HepG2 (cell line): Measurements from ENCODE around the gene GRM4. TPM values are rescaled to one million over a fixed set of nuclear protein-coding genes. Genes with fewer than 3 reads are reported as not detected.

Source experiments
- ATAC-seq: fragments of 200-7000 bp; cut with Tn5 transposase; 3 replicates; pipeline ENCODE4 v1.9.1; 2020; ENCODE audit warnings: mild to moderate bottlenecking, moderate library complexity
- BruUV-seq: library from RNA; stranded (reverse); fragments of 400-500 nt; replicated peaks from 2 replicates; lab custom pipeline; 2021; lab: Mats Ljungman, UMichigan
- CTCF ChIA-PET: fragments of 300-600 bp; formaldehyde crosslinking; extraction: SDS; loops from one replicate; lab custom pipeline; 2021; ENCODE audit warnings: low total read pairs, inconsistent platforms, low intra/inter-chr PET ratio; lab: Yijun Ruan, JAX
- POLR2A ChIA-PET: fragments of 350-600 bp; sonication (Branson Sonifier 250); formaldehyde crosslinking; loops from one replicate; lab custom pipeline; 2020; ENCODE audit warnings: antibody characterized with exemption, inconsistent platforms; lab: Yijun Ruan, JAX
- DNase-seq: peaks from one replicate; pipeline ENCODE4 v3.0.0-alpha.2; 2015; ENCODE audit warnings: low spot score
- FAIRE-seq: peaks from 3 replicates; lab custom pipeline; 2011; peaks lifted over from hg19 to GRCh38; lab: Jason Lieb, UNC
- H2AFZ ChIP-seq: one replicate; pipeline ENCODE4 v1.6.1; 2011; ENCODE audit warnings: low read length, inconsistent platforms
- H3K27ac ChIP-seq: fragments of 300-600 bp; 3 replicates; pipeline ENCODE4 v1.8.0; 2011; ENCODE audit warnings: mixed run types, mild to moderate bottlenecking, mixed read lengths, low read length, inconsistent platforms; ENCODE audit not compliant: insufficient read depth; ENCODE audit errors: extremely low read length
- H3K27me3 ChIP-seq, 2 experiments: fragments of 200-600 bp in 1 of 2; 2 replicates in 1 of 2; 3 replicates in 1 of 2; pipeline versions ENCODE4 v1.6.0 to v1.8.0; 2011; ENCODE audit warnings: low read length in 2 of 2, mild to moderate bottlenecking in 2 of 2, moderate library complexity in 2 of 2, inconsistent platforms in 1 of 2; ENCODE audit not compliant: insufficient read depth in 2 of 2, control insufficient read depth in 1 of 2
- H3K36me3 ChIP-seq, 2 experiments: fragments of 200-600 bp in 1 of 2; replicated peaks in 1 of 2; 2 replicates in 1 of 2; 3 replicates in 1 of 2; pipeline versions ENCODE4 v1.5.1 to v1.8.0; 2011; ENCODE audit warnings: low read length in 2 of 2, inconsistent platforms in 1 of 2; ENCODE audit not compliant: insufficient read depth in 2 of 2, control insufficient read depth in 1 of 2
- H3K4me1 ChIP-seq: 2 replicates; pipeline ENCODE4 v1.5.1; 2012; ENCODE audit warnings: low read length, inconsistent platforms; ENCODE audit not compliant: insufficient read depth
- H3K4me2 ChIP-seq: 2 replicates; pipeline ENCODE4 v1.6.0; 2011; ENCODE audit warnings: low read depth, low read length, inconsistent platforms
- H3K4me3 ChIP-seq, 3 experiments: fragments of 200-600 bp in 1 of 3; sonication (generic), shearing (Covaris generic) in 1 of 3; replicated peaks in 1 of 3; 2 replicates each; pipeline ENCODE4 v1.5.1; 2011 to 2016; ENCODE audit warnings: low read length in 3 of 3, inconsistent platforms in 2 of 3, low read depth in 2 of 3, mild to moderate bottlenecking in 2 of 3, control low read depth in 1 of 3, mixed read lengths in 1 of 3; ENCODE audit not compliant: insufficient read depth in 1 of 3
- H3K79me2 ChIP-seq: one replicate; pipeline ENCODE4 v1.6.1; 2011; ENCODE audit warnings: low read length, inconsistent platforms; ENCODE audit not compliant: insufficient read depth
- H3K9ac ChIP-seq: 2 replicates; pipeline ENCODE4 v1.6.0; 2011; ENCODE audit warnings: mild to moderate bottlenecking, low read depth, low read length, inconsistent platforms; ENCODE audit not compliant: insufficient read depth
- H3K9me3 ChIP-seq: 2 replicates; pipeline ENCODE4 v1.5.1; 2012; ENCODE audit warnings: mild to moderate bottlenecking, low read length
- H4K20me1 ChIP-seq: 2 replicates; pipeline ENCODE4 v1.6.0; 2011; ENCODE audit warnings: inconsistent platforms, mild to moderate bottlenecking, low read length, moderate library complexity; ENCODE audit not compliant: insufficient read depth
- AHDC1 ChIP-seq: sonication (generic); formaldehyde crosslinking; IDR thresholded peaks from 2 replicates; pipeline ENCODE4 v1.5.1; 2020; ENCODE audit warnings: mild to moderate bottlenecking, missing genetic modification reagents, borderline replicate concordance
- AKNA ChIP-seq: sonication (generic); formaldehyde crosslinking; IDR thresholded peaks from 2 replicates; pipeline ENCODE4 v1.4.0; 2020; ENCODE audit warnings: missing genetic modification reagents, borderline replicate concordance
- CREB1 ChIP-seq, 2 experiments: fragments of 450-650 bp in 1 of 2; IDR thresholded peaks; 2 replicates each; pipeline ENCODE4 v1.6.1; 2016 to 2017; ENCODE audit warnings: control low read depth in 1 of 2, mild to moderate bottlenecking in 1 of 2, missing compliant biosample characterization in 1 of 2, missing genetic modification characterization in 1 of 2
- HOXA9 ChIP-seq: sonication (generic); formaldehyde crosslinking; IDR thresholded peaks from 2 replicates; pipeline ENCODE4 v1.8.1; 2022; ENCODE audit warnings: missing genetic modification reagents, mild to moderate bottlenecking, moderate library complexity, borderline replicate concordance
- MYPOP ChIP-seq: sonication (generic); formaldehyde crosslinking; IDR thresholded peaks from 2 replicates; pipeline ENCODE4 v1.8.1; 2023; ENCODE audit warnings: mild to moderate bottlenecking, moderate library complexity, missing genetic modification reagents
- SRY ChIP-seq: sonication (generic); formaldehyde crosslinking; IDR thresholded peaks from 2 replicates; pipeline ENCODE4 v1.8.0; 2022; ENCODE audit warnings: mild to moderate bottlenecking, missing genetic modification reagents
- ZNF468 ChIP-seq: sonication (generic); formaldehyde crosslinking; IDR thresholded peaks from 2 replicates; pipeline ENCODE4 v1.8.0; 2022; ENCODE audit warnings: mild to moderate bottlenecking, moderate library complexity, missing genetic modification reagents
- ZNF607 ChIP-seq: sonication (generic); formaldehyde crosslinking; IDR thresholded peaks from 2 replicates; pipeline ENCODE4 v1.5.1; 2020; ENCODE audit warnings: missing genetic modification reagents, mild to moderate bottlenecking, borderline replicate concordance
- ZNF800 ChIP-seq: sonication (generic); formaldehyde crosslinking; IDR thresholded peaks from 2 replicates; pipeline ENCODE4 v1.4.0; 2020; ENCODE audit warnings: missing genetic modification reagents
- WGBS: methylation state at CpG from one replicate; pipeline ENCODE4 v1.1.6; 2017; ENCODE audit warnings: low lambda C conversion rate; 5-methylcytosine and 5-hydroxymethylcytosine counted together
- in situ Hi-C: cut with HindIII; loops from 2 replicates; pipeline ENCODE4 v1.10.0; 2017; ENCODE audit warnings: low pct_unique_long_range_greater_than_20kb; ENCODE audit not compliant: extremely low pct_ligation_motif_present
- intact Hi-C: fragments of 100-400 bp; cut with micrococcal nuclease; formaldehyde crosslinking; loops from one replicate; pipeline ENCODE4 v1.10.0; 2022; ENCODE audit not compliant: unreplicated experiment
- polyA plus RNA-seq, 8 experiments: library from polyadenylated mRNA; depleted of rRNA in 3 of 8; stranded (reverse) in 7 of 8; unstranded in 1 of 8; fragments of >200 nt; fragmentation: Illumina TruSeq in 4 of 8; extraction: Trizol in 4 of 8; gene quantifications; 2 replicates each; pipeline versions ENCODE4 v1.2.1 to v1.2.3, GENCODE V29; 2011 to 2016; ENCODE audit warnings: low read depth in 4 of 8, missing spikeins in 1 of 8, mixed read lengths in 1 of 8; ENCODE audit not compliant: insufficient read depth in 1 of 8
- total RNA-seq, 5 experiments: library from RNA; depleted of rRNA; stranded (reverse); fragments of >200 nt; fragmentation: Illumina TruSeq; extraction: Trizol; gene quantifications; 2 replicates each; pipeline ENCODE4 v1.2.3, GENCODE V29; 2016; ENCODE audit warnings: low read depth in 1 of 5

GRM4 gene
- total and polyA plus RNA-seq, 2 of the 13 experiments (the other 11 are each of a cell fraction or from before 2014, with no cell fraction given), result not detected

GRCh38 chr6:34170346-34170745 lies 24.5 kb upstream of the GRM4 start:
- FAIRE-seq, result no peak
- no peak for ATAC-seq
- H3K4me2 ChIP-seq, result no peak overlapping the region
- no peaks in the 10 kb centered on the region for H3K79me2 ChIP-seq
- ChIA-PET POLR2A (no interaction called here), CTCF (no interaction called here)
- no peak for DNase-seq
- H2AFZ ChIP-seq, result no peak overlapping the region
- no peak overlapping the region for H3K4me3 ChIP-seq
- no TSS peak for BruUV-seq
- 27% methylated on average over 4 of the region's 4 CpGs for WGBS
- in situ Hi-C loops, result no loop called here
- H3K9me3 ChIP-seq, result no peaks in the 10 kb centered on the region
- no peaks in the 10 kb centered on the region for H3K36me3 ChIP-seq
- no peak overlapping the region for H3K9ac ChIP-seq
- H4K20me1 ChIP-seq, result no peaks in the 10 kb centered on the region
- H3K4me1 ChIP-seq, result no peaks in the 10 kb centered on the region
- H3K27ac ChIP-seq, result no peak overlapping the region
- H3K27me3 ChIP-seq, result peaks cover 0 to 15% of the 10 kb centered on the region in 2 experiments; a peak in 3 of 5 replicates
- intact Hi-C loops, result no loop called here
- no peak for TF ChIP-seq MYPOP (CRISPR knock-in tag)
- TF ChIP-seq ZNF468 (CRISPR knock-in tag), result no peak
- TF ChIP-seq ZNF800 (CRISPR knock-in tag), result no peak
- no peak for TF ChIP-seq CREB1 (IDR thresholded peaks at IDR 0.05)
- TF ChIP-seq CREB1 (CRISPR knock-in tag; IDR thresholded peaks at IDR 0.05), result no peak
- TF ChIP-seq AHDC1 (CRISPR knock-in tag), result no peak
- TF ChIP-seq HOXA9, result no peak
- TF ChIP-seq ZNF607 (CRISPR knock-in tag), result no peak
- TF ChIP-seq AKNA (CRISPR knock-in tag), result no peak
- no peak for TF ChIP-seq SRY (CRISPR knock-in tag)
